GM11168 (cell line): Measurements from ENCODE around the gene ABCB4.
"Not testable (repeated sequence)": the region's sequence is repeated elsewhere in the genome, so short reads cannot be mapped to it uniquely, and the experiment has no call there.

Experiments
- in situ Hi-C: fragments of 300-500 bp; cut with MboI; formaldehyde crosslinking; loops from one replicate; pipeline ENCODE4 v1.12.0; 2022; ENCODE audit warnings: low sequenced_read_pairs; ENCODE audit not compliant: unreplicated experiment

The ABCB4 gene

GRCh38 chr7:87480386-87480785, 4.9 kb upstream of the ABCB4 start:
- in situ Hi-C loops: no loop called here

- in situ Hi-C loops: no loop called here
Observed at GRCh38 chr7:87479951-87480350, 4.5 kb upstream of the ABCB4 start.

- in situ Hi-C loops: no loop called here
Observed at GRCh38 chr7:87476179-87476557, 688 bp upstream of the ABCB4 start.

GRCh38 chr7:87474533-87475358, 734 bp downstream of the ABCB4 start:
- in situ Hi-C loops: no loop called here

GRCh38 chr7:87473986-87474385, 1.5 kb downstream of the ABCB4 start:
- in situ Hi-C loops: no loop called here

- in situ Hi-C loops: no loop called here
Observed at GRCh38 chr7:87473192-87473591, 2.3 kb downstream of the ABCB4 start.

GRCh38 chr7:87471473-87471872, 4.0 kb downstream of the ABCB4 start:
- in situ Hi-C loops: no loop called here

GRCh38 chr7:87469204-87469603, 6.3 kb downstream of the ABCB4 start:
- in situ Hi-C loops: not testable (repeated sequence)

- in situ Hi-C loops: not testable (repeated sequence)
Observed at GRCh38 chr7:87465534-87465880, 10.0 kb downstream of the ABCB4 start.

GRCh38 chr7:87464830-87465533, 10.5 kb downstream of the ABCB4 start:
- in situ Hi-C loops: not testable (repeated sequence)

GRCh38 chr7:87463982-87464381, 11.5 kb downstream of the ABCB4 start:
- in situ Hi-C loops: no loop called here

- in situ Hi-C loops: not testable (repeated sequence)
Observed at GRCh38 chr7:87460444-87460843, 15.0 kb downstream of the ABCB4 start.

GRCh38 chr7:87459941-87460340, 15.5 kb downstream of the ABCB4 start:
- in situ Hi-C loops: no loop called here

GRCh38 chr7:87458148-87458547, 17.3 kb downstream of the ABCB4 start:
- in situ Hi-C loops: no loop called here

- in situ Hi-C loops: no loop called here
Observed at GRCh38 chr7:87456247-87456646, 19.2 kb downstream of the ABCB4 start.

GRCh38 chr7:87452279-87452678, 23.2 kb downstream of the ABCB4 start:
- in situ Hi-C loops: no loop called here

- in situ Hi-C loops: no loop called here
Observed at GRCh38 chr7:87451187-87451586, 24.3 kb downstream of the ABCB4 start.

GRCh38 chr7:87450706-87451105, 24.8 kb downstream of the ABCB4 start:
- in situ Hi-C loops: no loop called here

GRCh38 chr7:87448388-87448787, 27.1 kb downstream of the ABCB4 start:
- in situ Hi-C loops: no loop called here

- in situ Hi-C loops: no loop called here
Observed at GRCh38 chr7:87447116-87447635, 28.3 kb downstream of the ABCB4 start.

GRCh38 chr7:87445897-87446296, 29.6 kb downstream of the ABCB4 start:
- in situ Hi-C loops: no loop called here

- in situ Hi-C loops: no loop called here
Observed at GRCh38 chr7:87435546-87435945, 39.9 kb downstream of the ABCB4 start.
